ENCODE measurements around the gene GLRX3. TPM values are rescaled to one million over a fixed set of nuclear protein-coding genes. Genes with fewer than 3 reads are reported as not detected.

The GLRX3 gene
- polyA plus RNA-seq, 10 donors, result 58.5 to 69.0 (median 60.7) TPM

DNA sequence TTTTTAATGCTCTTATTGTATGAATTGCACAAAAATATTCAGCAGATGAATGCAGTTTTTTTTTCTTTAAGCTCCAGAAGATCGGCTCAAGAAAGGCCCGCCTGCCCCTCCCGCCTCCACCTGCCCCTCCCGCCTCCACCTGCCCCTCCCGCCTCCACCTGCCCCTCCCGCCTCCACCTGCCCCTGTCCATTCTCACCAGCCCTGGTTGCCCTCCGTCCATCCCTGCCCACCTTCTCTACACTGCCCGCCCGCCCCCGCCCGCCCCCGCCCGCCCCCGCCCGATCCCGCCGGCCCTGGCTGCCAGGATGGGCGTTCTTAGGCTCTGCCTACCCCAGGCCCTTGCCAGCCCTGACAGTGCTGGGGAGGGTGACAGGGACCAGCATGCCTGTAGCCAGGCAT is 67.4 kb downstream of the GLRX3 start:
- no peak for DNase-seq

GRCh38 chr10:130206216-130206737 is 70.1 kb downstream of the GLRX3 start:
- DNase-seq, result no peak

- DNase-seq, result no peak
Observed at GRCh38 chr10:130207205-130207604, 71.0 kb downstream of the GLRX3 start.

DNA sequence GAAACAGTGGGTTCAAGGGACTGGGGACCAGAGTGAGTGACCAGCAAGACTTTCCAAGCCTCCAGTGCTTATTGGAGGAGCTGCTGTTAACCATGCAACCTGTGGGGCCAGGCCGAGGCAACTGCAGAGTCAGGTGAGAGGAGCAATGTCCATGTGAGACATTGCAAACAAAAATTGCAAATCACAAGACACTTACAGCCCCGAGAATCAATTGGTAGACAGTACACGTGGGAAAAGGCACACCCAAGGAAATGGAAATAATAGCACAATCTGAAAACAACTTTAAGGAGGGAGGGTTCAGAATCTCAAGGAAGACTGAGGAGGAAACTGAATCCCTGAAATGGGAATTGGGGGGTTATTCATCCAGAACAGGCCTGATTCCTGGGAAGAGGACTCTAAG is 72.6 kb downstream of the GLRX3 start:
- no peak for DNase-seq

DNA sequence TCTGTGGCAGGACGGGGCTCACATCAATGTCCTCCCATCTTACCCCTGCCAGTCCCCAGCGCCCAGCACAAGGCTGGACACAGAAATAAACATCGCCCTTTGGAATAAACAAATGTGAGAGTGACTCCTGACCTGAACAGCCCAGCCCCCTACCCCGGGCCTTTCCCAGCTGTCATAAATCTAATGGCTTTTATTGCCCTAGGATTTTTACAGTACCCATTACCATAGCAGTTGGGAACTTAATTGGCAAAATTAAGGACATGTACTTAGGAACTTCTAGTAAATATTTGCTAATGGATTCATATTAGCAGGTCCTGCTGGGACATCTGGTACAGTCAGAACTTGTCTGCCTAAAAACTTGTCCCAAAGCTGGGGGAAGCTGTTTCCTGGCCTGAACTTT is 76.6 kb downstream of the GLRX3 start:
- no peak for DNase-seq

DNA sequence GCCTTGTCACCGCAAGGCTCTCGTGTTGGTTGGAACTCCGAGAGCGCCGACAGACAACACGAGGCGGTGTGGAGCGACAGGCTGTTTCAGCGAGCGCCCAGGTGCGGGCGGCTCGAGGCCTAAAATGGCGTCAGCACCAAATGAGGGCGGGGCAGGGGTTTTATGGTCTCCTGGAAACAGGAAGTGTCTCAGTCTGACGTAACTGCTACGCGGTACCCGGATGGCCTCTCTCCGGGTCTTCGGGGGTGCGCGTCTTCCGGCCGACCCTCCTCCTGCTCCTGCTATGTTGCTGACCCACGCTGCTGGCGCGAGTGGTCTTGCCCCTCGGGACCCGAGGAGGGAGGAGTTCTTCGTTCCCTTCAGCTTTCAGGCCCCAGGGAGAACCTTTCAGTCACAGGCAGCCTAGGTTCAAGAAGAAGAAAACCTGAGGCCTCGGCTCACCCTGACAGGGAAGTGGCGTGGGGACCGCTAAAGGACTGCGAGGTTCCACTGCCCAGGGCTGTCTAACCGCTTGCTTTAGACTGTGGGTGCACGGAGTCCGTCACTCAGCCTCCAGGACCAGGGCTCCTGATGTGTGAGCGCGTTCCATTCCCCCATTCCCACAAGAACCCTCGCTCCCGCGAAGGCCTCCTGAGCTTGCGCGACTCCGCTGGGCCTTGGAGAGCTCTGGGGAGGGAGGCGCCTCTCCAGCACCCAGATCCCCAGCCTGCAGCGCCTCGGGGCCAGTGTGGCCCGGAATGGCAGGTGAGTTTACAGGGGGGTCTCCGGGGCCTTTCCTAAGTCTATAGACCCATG is 77.3 kb downstream of the GLRX3 start:
- DNase-seq, result no peak

DNA sequence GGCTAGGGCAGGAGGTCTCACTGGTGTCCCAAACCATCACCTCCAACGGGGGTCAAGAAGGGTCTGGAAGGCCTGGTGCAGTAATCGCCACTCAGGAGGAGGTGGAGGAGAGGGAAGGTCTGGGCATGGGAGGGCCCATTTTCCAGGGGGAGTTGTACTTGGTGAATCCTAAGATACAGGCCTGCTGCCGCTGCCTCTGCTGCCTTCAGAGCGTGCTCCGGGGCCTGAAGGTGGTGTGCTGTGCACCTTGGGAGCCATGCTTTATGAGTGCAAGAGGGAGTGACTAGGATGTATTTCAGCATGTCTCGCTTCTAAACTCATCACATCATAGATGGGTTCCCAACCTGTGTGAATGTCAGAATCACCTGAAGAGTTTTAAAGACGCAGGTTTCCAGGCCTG is 78.2 kb downstream of the GLRX3 start:
- no peak for DNase-seq

GRCh38 chr10:130215151-130215930 is 79.2 kb downstream of the GLRX3 start:
- no peak for DNase-seq

DNA sequence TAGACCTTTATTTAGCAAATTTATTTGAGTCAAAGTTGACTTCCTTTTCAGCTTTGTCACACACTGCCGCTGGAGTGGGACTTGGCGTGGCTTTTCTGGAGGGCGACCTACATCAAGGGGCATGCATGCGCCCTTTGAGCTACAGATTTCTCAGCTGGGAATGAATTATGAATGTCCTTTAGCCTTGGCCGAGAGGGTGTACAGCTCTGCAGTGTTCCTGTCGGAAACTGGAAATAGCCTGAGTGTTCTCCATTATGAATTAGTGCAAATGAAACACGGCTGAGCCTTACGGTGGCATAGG is 79.7 kb downstream of the GLRX3 start:
- no peak for DNase-seq

GRCh38 chr10:130218181-130218641 is 82.0 kb downstream of the GLRX3 start:
- no peak for DNase-seq

DNA sequence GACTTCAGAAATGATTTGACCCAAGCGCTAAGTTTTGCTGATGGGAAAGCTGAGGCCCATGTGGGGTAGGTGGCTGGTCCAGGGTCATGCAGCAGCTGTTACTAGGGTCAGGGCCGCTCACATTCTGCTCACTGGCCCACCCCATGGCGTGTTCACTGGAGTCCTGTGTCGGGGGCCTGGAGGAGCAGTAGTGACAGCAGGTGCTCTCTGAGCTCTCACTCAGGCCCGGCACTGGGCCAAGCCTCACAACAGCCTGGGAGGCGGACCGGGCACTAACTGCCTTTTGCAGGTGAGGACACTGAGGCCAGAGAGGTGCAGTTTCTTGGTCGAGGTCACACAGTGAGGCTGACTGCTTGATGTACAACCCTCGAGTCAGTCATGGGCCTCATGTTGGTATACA is 82.7 kb downstream of the GLRX3 start:
- peak in 2 of 3 donors; percentile 9 to 13 for DNase-seq

DNA sequence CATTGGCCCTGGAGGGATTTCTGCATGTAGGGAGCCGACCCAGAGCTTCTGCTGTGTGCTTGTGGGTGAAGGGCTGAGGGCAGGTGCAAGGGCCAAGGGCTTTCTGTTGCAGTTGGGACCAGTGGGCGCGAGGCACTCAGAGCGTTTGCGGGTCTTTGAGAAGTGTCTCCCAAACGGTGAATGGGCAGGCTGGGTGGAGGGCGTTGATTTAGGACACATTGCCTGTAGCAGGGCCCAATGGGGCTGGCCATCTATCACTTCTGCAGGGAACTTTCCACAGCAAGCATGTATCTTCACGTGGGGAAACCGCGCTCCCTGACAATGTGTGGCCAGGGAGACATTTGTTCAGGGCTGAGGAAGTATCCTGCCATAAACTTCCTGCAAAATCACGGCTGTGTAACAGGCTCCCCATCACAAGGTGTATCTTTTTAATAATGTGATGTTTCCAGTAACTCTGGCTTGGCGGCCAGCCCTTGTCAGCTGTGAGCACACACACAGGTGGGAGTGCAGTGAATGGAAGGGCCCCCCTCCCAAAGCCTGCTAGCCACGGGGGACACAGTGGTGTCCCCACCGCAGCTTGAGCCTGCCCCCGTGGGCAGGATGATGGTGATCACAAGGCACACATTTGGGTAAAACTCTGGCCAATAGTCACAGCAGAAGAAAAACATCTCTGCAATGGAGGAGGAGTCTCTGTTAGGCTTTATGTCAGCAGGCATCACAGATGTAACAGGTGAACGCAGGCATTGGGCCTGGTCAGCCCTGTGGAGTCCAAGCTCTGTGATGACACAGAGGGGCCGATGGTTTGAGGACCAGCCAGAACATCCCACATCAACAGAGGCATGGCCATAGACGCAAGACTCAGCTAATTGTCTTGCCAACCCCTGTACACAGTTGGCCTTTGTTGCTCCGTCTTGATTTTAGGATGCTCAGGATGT is 84.3 kb downstream of the GLRX3 start:
- no peak for DNase-seq

- no peak for DNase-seq
Observed at GRCh38 chr10:130221456-130222375, 85.5 kb downstream of the GLRX3 start.

- no peak for DNase-seq
Observed at GRCh38 chr10:130222381-130222780, 86.2 kb downstream of the GLRX3 start.

DNA sequence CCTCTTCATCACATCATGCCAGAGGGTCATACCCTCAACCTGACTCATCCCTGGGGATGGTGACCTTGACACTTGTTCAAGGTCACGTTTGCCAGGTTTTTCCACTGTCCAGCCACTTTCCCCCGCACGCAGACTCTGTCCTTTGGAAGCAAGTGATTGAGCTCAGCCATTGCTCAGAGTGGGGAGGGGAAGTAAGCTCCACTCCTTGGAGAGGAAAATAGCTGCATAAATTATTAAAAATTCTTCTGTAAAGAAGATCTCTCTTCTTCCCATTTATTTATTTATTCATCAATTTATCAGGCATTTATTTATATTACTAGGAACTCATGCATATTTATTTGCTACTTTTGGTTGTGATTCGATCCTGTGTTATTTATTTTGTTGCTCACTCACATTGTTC is 88.0 kb downstream of the GLRX3 start:
- no peak for DNase-seq

- DNase-seq, result no peak
Observed at GRCh38 chr10:130226012-130226411, 89.8 kb downstream of the GLRX3 start.

GRCh38 chr10:130227883-130228282 is 91.7 kb downstream of the GLRX3 start:
- DNase-seq, result no peak
